ENCODE data around the gene TCF4. TPM values are rescaled to one million over a fixed set of nuclear protein-coding genes. Genes with fewer than 3 reads are reported as not detected.

Gene TCF4
- total RNA-seq, 1 donor from 2014 or later = 115 TPM

GRCh38 chr18:55404136-55404830, 183.7 kb downstream of the TCF4 start:
- H4K20me1 ChIP-seq (ENCODE audit: insufficient read depth, low read length) = no peaks in the 10 kb centered on the region
- no peaks in the 10 kb centered on the region for H3K9me3 ChIP-seq (ENCODE audit: insufficient read depth, low read depth, low read length)
- TF ChIP-seq CTCF (IDR thresholded peaks at IDR 0.05; ENCODE audit: insufficient read depth, low read depth, low read length) (no peak), EZH2 (IDR thresholded peaks at IDR 0.05; ENCODE audit: insufficient read depth, low read length) (no peak)
- peak overlapping the region; percentile 86 for H3K27ac ChIP-seq (ENCODE audit: low read depth, low read length)
- no peak overlapping the region for H3K4me3 ChIP-seq (ENCODE audit: insufficient read depth, low read depth, low read length)
- peaks cover 2% of the 10 kb centered on the region for H3K36me3 Mint-ChIP-seq (ENCODE audit: low read depth, unreplicated experiment)
- no peak overlapping the region for H3K4me3 Mint-ChIP-seq (ENCODE audit: unreplicated experiment)
- H3K27me3 ChIP-seq (ENCODE audit: insufficient read depth, low read length) = no peaks in the 10 kb centered on the region
- no peaks in the 10 kb centered on the region for H3K36me3 ChIP-seq (ENCODE audit: insufficient read depth, low read length)
- H3K27me3 Mint-ChIP-seq (ENCODE audit: low read depth, unreplicated experiment) = no peaks in the 10 kb centered on the region
- peak overlapping the region; percentile 94 for H3K4me2 ChIP-seq (ENCODE audit: low read length)
- FAIRE-seq = no peak
- DNase-seq (ENCODE audit: low read depth) = no peak
- no peaks in the 10 kb centered on the region for H3K9me3 Mint-ChIP-seq (ENCODE audit: unreplicated experiment)
- H3K79me2 ChIP-seq (ENCODE audit: insufficient read depth, low read length) = peaks cover 82% of the 10 kb centered on the region
- H3K4me1 ChIP-seq (ENCODE audit: insufficient read depth, low read length) = peaks cover 60% of the 10 kb centered on the region
- peak overlapping the region; percentile 84 for H3K9ac ChIP-seq (ENCODE audit: low read length)
- H2AFZ ChIP-seq (ENCODE audit: low read depth, low read length) = no peak overlapping the region
- peaks cover 66% of the 10 kb centered on the region for H3K4me1 Mint-ChIP-seq (ENCODE audit: low read depth, unreplicated experiment)
- peak overlapping the region; percentile 23 for H3K27ac Mint-ChIP-seq (ENCODE audit: unreplicated experiment)

- Histone ChIP-seq H3K36me3 (ENCODE audit: insufficient read depth, low read length) (no peaks in the 10 kb centered on the region), H3K4me1 (ENCODE audit: insufficient read depth, low read length) (peaks cover 60% of the 10 kb centered on the region), H3K9me3 (ENCODE audit: insufficient read depth, low read depth, low read length) (no peaks in the 10 kb centered on the region), H3K9ac (ENCODE audit: low read length) (peak overlapping the region; percentile 84), H4K20me1 (ENCODE audit: insufficient read depth, low read length) (no peaks in the 10 kb centered on the region), H3K4me3 (ENCODE audit: insufficient read depth, low read depth, low read length) (peak overlapping the region; percentile 19), H3K79me2 (ENCODE audit: insufficient read depth, low read length) (peaks cover 82% of the 10 kb centered on the region), H3K27me3 (ENCODE audit: insufficient read depth, low read length) (no peaks in the 10 kb centered on the region), H3K27ac (ENCODE audit: low read depth, low read length) (peak overlapping the region; percentile 89), H2AFZ (ENCODE audit: low read depth, low read length) (no peak overlapping the region), H3K4me2 (ENCODE audit: low read length) (peak overlapping the region; percentile 94)
- H3K36me3 Mint-ChIP-seq (ENCODE audit: low read depth, unreplicated experiment) = peaks cover 2% of the 10 kb centered on the region
- H3K9me3 Mint-ChIP-seq (ENCODE audit: unreplicated experiment) = no peaks in the 10 kb centered on the region
- peak overlapping the region; percentile 36 for H3K4me3 Mint-ChIP-seq (ENCODE audit: unreplicated experiment)
- DNase-seq (ENCODE audit: low read depth) (no peak), FAIRE-seq (no peak)
- peaks cover 67% of the 10 kb centered on the region for H3K4me1 Mint-ChIP-seq (ENCODE audit: low read depth, unreplicated experiment)
- H3K27ac Mint-ChIP-seq (ENCODE audit: unreplicated experiment) = peak overlapping the region; percentile 94
- TF ChIP-seq EZH2 (IDR thresholded peaks at IDR 0.05; ENCODE audit: insufficient read depth, low read length) (no peak), CTCF (IDR thresholded peaks at IDR 0.05; ENCODE audit: insufficient read depth, low read depth, low read length) (no peak)
- no peaks in the 10 kb centered on the region for H3K27me3 Mint-ChIP-seq (ENCODE audit: low read depth, unreplicated experiment)
These were observed 184.5 kb downstream of the TCF4 start for GRCh38 chr18:55403421-55403949.
